LoVo (cell line): ENCODE measurements around the gene B9D1.

Source experiments
- DNase-seq: peaks from one replicate; pipeline ENCODE4 v3.0.0-alpha.2; 2016; ENCODE audit warnings: low spot score

Gene B9D1

GRCh38 chr17:19388791-19389785 lies 26.6 kb upstream of the B9D1 start:
- DNase-seq = no peak

- peak; percentile 55 for DNase-seq
Measured at GRCh38 chr17:19387921-19388521, 25.5 kb upstream of the B9D1 start.

GRCh38 chr17:19386974-19387920 lies 24.7 kb upstream of the B9D1 start, which contains the start of gene MFAP4:
MFAP4 (minus strand) TSS chr17:19387190; CDS start chr17:19387155, 35 bp downstream.
- no peak for DNase-seq

GRCh38 chr17:19386051-19386929 lies 23.8 kb upstream of the B9D1 start:
- DNase-seq = no peak

- no peak for DNase-seq
Measured at GRCh38 chr17:19385521-19385983, 23.0 kb upstream of the B9D1 start.

- no peak for DNase-seq
Measured at GRCh38 chr17:19384723-19385391, 22.3 kb upstream of the B9D1 start.

- no peak for DNase-seq
Measured at GRCh38 chr17:19383681-19384470, 21.4 kb upstream of the B9D1 start.

- DNase-seq = no peak
Measured at GRCh38 chr17:19382531-19383444, 20.3 kb upstream of the B9D1 start.

- no peak for DNase-seq
Measured at GRCh38 chr17:19381741-19382444, 19.4 kb upstream of the B9D1 start.

GRCh38 chr17:19381361-19381740 lies 18.8 kb upstream of the B9D1 start:
- DNase-seq = no peak

- no peak for DNase-seq
Measured at GRCh38 chr17:19380481-19381301, 18.2 kb upstream of the B9D1 start.

GRCh38 chr17:19379361-19380065 lies 17.0 kb upstream of the B9D1 start:
- DNase-seq = no peak

- no peak for DNase-seq
Measured at GRCh38 chr17:19378416-19379360, 16.2 kb upstream of the B9D1 start, which contains the start of gene MAPK7. MAPK7 (plus strand) TSS chr17:19378498; CDS start chr17:19378901, 403 bp downstream.

GRCh38 chr17:19377602-19378415 lies 15.3 kb upstream of the B9D1 start:
- DNase-seq = peak; percentile 99
